DLD1 (cell line): ENCODE results near the gene IFT57.

Experiments
- in situ Hi-C: cut with HindIII; loops from 2 replicates; pipeline ENCODE4 v1.10.0; 2017; ENCODE audit warnings: low sequenced_read_pairs

Gene IFT57

GRCh38 chr3:108127301-108127988, 94.8 kb downstream of the IFT57 start:
- in situ Hi-C loops, result no loop called here

GRCh38 chr3:108126348-108126747, 95.9 kb downstream of the IFT57 start:
- in situ Hi-C loops, result no loop called here

GRCh38 chr3:108125550-108126071, 96.6 kb downstream of the IFT57 start:
- in situ Hi-C loops, result no loop called here

- in situ Hi-C loops, result no loop called here
Observed at GRCh38 chr3:108125153-108125543, 97.1 kb downstream of the IFT57 start.

- in situ Hi-C loops, result no loop called here
Observed at GRCh38 chr3:108124337-108125152, 97.7 kb downstream of the IFT57 start.

GRCh38 chr3:108123326-108123725, 98.9 kb downstream of the IFT57 start:
- in situ Hi-C loops, result no loop called here

GRCh38 chr3:108122276-108122675, 99.9 kb downstream of the IFT57 start:
- in situ Hi-C loops, result no loop called here

GRCh38 chr3:108119398-108120104, 102.7 kb downstream of the IFT57 start:
- in situ Hi-C loops, result no loop called here

- in situ Hi-C loops, result no loop called here
Observed at GRCh38 chr3:108118038-108118768, 104.0 kb downstream of the IFT57 start.

- in situ Hi-C loops, result no loop called here
Observed at GRCh38 chr3:108117241-108117775, 104.9 kb downstream of the IFT57 start.

GRCh38 chr3:108114423-108115065, 107.7 kb downstream of the IFT57 start:
- in situ Hi-C loops, result no loop called here

GRCh38 chr3:108113975-108114374, 108.2 kb downstream of the IFT57 start:
- in situ Hi-C loops, result no loop called here

GRCh38 chr3:108110934-108111333, 111.3 kb downstream of the IFT57 start:
- in situ Hi-C loops, result no loop called here
